SK-N-SH treated with all-trans-retinoic acid at 6 μM for 48 hours (cell line): ENCODE measurements around the gene CAPN8.

Source experiments
- ATAC-seq: fragments of 200-7000 bp; cut with Tn5 transposase; 3 replicates; pipeline ENCODE4 v1.9.1; 2020; ENCODE audit warnings: mild to moderate bottlenecking, moderate library complexity
- ARNTL ChIP-seq: fragments of 450-650 bp; formaldehyde crosslinking; IDR thresholded peaks from 2 replicates; pipeline ENCODE4 v1.5.0; 2020; ENCODE audit warnings: low read depth, mild to moderate bottlenecking, moderate library complexity, borderline replicate concordance
- BACH2 ChIP-seq: fragments of 250-450 bp; sonication (Bioruptor Pico); IDR thresholded peaks from 2 replicates; pipeline ENCODE4 v1.9.0; 2021; ENCODE audit warnings: mild to moderate bottlenecking, borderline replicate concordance
- CREB5 ChIP-seq: fragments of 250-450 bp; sonication (Bioruptor Pico); IDR thresholded peaks from 2 replicates; pipeline ENCODE4 v1.5.1; 2020; ENCODE audit warnings: low read depth, mild to moderate bottlenecking, moderate library complexity
- CSRNP3 ChIP-seq: fragments of 250-450 bp; sonication (Bioruptor Pico); IDR thresholded peaks from 2 replicates; pipeline ENCODE4 v1.5.1; 2021; ENCODE audit warnings: mild to moderate bottlenecking, moderate library complexity
- ESRRG ChIP-seq: fragments of 250-450 bp; sonication (Bioruptor Pico); IDR thresholded peaks from 2 replicates; pipeline ENCODE4 v1.6.1; 2021; ENCODE audit warnings: mild to moderate bottlenecking
- GLIS3 ChIP-seq: fragments of 250-450 bp; sonication (Bioruptor Pico); IDR thresholded peaks from 2 replicates; pipeline ENCODE4 v1.5.0; 2020; ENCODE audit warnings: mild to moderate bottlenecking, moderate library complexity
- ISL1 ChIP-seq: fragments of 250-450 bp; sonication (Bioruptor Pico); IDR thresholded peaks from 2 replicates; pipeline ENCODE4 v2.1.2; 2022; ENCODE audit warnings: mild to moderate bottlenecking, moderate library complexity
- OSR1 ChIP-seq: fragments of 250-450 bp; sonication (Bioruptor Pico); IDR thresholded peaks from 2 replicates; pipeline ENCODE4 v1.8.0; 2022; ENCODE audit warnings: moderate library complexity, mild to moderate bottlenecking, inconsistent platforms
- RARB ChIP-seq: fragments of 250-450 bp; sonication (Bioruptor Pico); IDR thresholded peaks from 2 replicates; pipeline ENCODE4 v1.8.0; 2021; ENCODE audit warnings: mild to moderate bottlenecking, moderate library complexity
- TCF4 ChIP-seq: fragments of 250-450 bp; sonication (Bioruptor Pico); IDR thresholded peaks from 2 replicates; pipeline ENCODE4 v1.8.0; 2021; ENCODE audit warnings: mild to moderate bottlenecking, moderate library complexity, borderline replicate concordance
- ZC3H10 ChIP-seq: fragments of 250-450 bp; sonication (Bioruptor Pico); IDR thresholded peaks from 2 replicates; pipeline ENCODE4 v1.5.1; 2021; ENCODE audit warnings: mild to moderate bottlenecking, moderate library complexity
- ZFP3 ChIP-seq: fragments of 250-450 bp; sonication (Bioruptor Pico); IDR thresholded peaks from 2 replicates; pipeline ENCODE4 v1.5.0; 2020; ENCODE audit warnings: mild to moderate bottlenecking, moderate library complexity
- ZFP30 ChIP-seq: fragments of 450-650 bp; formaldehyde crosslinking; IDR thresholded peaks from 2 replicates; pipeline ENCODE4 v1.5.0; 2022; ENCODE audit warnings: mild to moderate bottlenecking, moderate library complexity
- ZNF8 ChIP-seq: fragments of 450-650 bp; formaldehyde crosslinking; IDR thresholded peaks from 2 replicates; pipeline ENCODE4 v1.5.0; 2020; ENCODE audit warnings: mild to moderate bottlenecking, moderate library complexity
- TF ChIP-seq, protein P1 (sequence below): fragments of 250-450 bp; sonication (Bioruptor Pico); IDR thresholded peaks from 2 replicates; pipeline ENCODE4 v1.5.0; 2020; ENCODE audit warnings: mild to moderate bottlenecking, moderate library complexity
- TF ChIP-seq, protein P2 (sequence below): fragments of 250-450 bp; sonication (Bioruptor Pico); IDR thresholded peaks from 2 replicates; pipeline ENCODE4 v1.8.0; 2020; ENCODE audit warnings: mild to moderate bottlenecking, moderate library complexity, borderline replicate concordance
- TF ChIP-seq, protein P3 (sequence below): fragments of 250-450 bp; sonication (Bioruptor Pico); IDR thresholded peaks from 2 replicates; pipeline ENCODE4 v1.8.0; 2021; ENCODE audit warnings: low read depth, mild to moderate bottlenecking, moderate library complexity, borderline replicate concordance

CAPN8 gene

GRCh38 chr1:223711173-223711572 lies 45.7 kb upstream of the CAPN8 start:
- ATAC-seq, result no peak
- TF ChIP-seq RARB (CRISPR knock-in tag) (no peak), OSR1 (CRISPR knock-in tag) (no peak), ISL1 (no peak), ARNTL (CRISPR knock-in tag) (no peak), TCF4 (CRISPR knock-in tag) (no peak), CSRNP3 (no peak), ZFP30 (CRISPR knock-in tag) (no peak), CREB5 (no peak), ZC3H10 (no peak)
- TF ChIP-seq, protein P1, sequence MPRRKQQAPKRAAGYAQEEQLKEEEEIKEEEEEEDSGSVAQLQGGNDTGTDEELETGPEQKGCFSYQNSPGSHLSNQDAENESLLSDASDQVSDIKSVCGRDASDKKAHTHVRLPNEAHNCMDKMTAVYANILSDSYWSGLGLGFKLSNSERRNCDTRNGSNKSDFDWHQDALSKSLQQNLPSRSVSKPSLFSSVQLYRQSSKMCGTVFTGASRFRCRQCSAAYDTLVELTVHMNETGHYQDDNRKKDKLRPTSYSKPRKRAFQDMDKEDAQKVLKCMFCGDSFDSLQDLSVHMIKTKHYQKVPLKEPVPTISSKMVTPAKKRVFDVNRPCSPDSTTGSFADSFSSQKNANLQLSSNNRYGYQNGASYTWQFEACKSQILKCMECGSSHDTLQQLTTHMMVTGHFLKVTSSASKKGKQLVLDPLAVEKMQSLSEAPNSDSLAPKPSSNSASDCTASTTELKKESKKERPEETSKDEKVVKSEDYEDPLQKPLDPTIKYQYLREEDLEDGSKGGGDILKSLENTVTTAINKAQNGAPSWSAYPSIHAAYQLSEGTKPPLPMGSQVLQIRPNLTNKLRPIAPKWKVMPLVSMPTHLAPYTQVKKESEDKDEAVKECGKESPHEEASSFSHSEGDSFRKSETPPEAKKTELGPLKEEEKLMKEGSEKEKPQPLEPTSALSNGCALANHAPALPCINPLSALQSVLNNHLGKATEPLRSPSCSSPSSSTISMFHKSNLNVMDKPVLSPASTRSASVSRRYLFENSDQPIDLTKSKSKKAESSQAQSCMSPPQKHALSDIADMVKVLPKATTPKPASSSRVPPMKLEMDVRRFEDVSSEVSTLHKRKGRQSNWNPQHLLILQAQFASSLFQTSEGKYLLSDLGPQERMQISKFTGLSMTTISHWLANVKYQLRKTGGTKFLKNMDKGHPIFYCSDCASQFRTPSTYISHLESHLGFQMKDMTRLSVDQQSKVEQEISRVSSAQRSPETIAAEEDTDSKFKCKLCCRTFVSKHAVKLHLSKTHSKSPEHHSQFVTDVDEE (CRISPR knock-in tag), result no peak

- TF ChIP-seq ARNTL (CRISPR knock-in tag), result no peak
- no peak for TF ChIP-seq CSRNP3
- TF ChIP-seq, protein P2, sequence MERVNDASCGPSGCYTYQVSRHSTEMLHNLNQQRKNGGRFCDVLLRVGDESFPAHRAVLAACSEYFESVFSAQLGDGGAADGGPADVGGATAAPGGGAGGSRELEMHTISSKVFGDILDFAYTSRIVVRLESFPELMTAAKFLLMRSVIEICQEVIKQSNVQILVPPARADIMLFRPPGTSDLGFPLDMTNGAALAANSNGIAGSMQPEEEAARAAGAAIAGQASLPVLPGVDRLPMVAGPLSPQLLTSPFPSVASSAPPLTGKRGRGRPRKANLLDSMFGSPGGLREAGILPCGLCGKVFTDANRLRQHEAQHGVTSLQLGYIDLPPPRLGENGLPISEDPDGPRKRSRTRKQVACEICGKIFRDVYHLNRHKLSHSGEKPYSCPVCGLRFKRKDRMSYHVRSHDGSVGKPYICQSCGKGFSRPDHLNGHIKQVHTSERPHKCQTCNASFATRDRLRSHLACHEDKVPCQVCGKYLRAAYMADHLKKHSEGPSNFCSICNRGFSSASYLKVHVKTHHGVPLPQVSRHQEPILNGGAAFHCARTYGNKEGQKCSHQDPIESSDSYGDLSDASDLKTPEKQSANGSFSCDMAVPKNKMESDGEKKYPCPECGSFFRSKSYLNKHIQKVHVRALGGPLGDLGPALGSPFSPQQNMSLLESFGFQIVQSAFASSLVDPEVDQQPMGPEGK (CRISPR knock-in tag), result no peak
- no peak for TF ChIP-seq ISL1
- no peak for TF ChIP-seq TCF4 (CRISPR knock-in tag)
- no peak for TF ChIP-seq ZFP3
- TF ChIP-seq GLIS3 (CRISPR knock-in tag), result no peak
- TF ChIP-seq, protein P1 (CRISPR knock-in tag), result no peak
- TF ChIP-seq ZNF8 (CRISPR knock-in tag), result no peak
- no peak for TF ChIP-seq BACH2 (CRISPR knock-in tag)
- no peak for TF ChIP-seq OSR1 (CRISPR knock-in tag)
- TF ChIP-seq, protein P3, sequence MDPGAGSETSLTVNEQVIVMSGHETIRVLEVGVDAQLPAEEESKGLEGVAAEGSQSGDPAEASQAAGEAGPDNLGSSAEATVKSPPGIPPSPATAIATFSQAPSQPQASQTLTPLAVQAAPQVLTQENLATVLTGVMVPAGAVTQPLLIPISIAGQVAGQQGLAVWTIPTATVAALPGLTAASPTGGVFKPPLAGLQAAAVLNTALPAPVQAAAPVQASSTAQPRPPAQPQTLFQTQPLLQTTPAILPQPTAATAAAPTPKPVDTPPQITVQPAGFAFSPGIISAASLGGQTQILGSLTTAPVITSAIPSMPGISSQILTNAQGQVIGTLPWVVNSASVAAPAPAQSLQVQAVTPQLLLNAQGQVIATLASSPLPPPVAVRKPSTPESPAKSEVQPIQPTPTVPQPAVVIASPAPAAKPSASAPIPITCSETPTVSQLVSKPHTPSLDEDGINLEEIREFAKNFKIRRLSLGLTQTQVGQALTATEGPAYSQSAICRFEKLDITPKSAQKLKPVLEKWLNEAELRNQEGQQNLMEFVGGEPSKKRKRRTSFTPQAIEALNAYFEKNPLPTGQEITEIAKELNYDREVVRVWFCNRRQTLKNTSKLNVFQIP, result no peak
- TF ChIP-seq ESRRG (CRISPR knock-in tag), result no peak
- TF ChIP-seq, all 23 proteins: peak for 0
- no peak for ATAC-seq
Observed at GRCh38 chr1:223710179-223711133, 45.0 kb upstream of the CAPN8 start.
